ENCODE data around the gene LPCAT2.

LPCAT2 gene

DNA sequence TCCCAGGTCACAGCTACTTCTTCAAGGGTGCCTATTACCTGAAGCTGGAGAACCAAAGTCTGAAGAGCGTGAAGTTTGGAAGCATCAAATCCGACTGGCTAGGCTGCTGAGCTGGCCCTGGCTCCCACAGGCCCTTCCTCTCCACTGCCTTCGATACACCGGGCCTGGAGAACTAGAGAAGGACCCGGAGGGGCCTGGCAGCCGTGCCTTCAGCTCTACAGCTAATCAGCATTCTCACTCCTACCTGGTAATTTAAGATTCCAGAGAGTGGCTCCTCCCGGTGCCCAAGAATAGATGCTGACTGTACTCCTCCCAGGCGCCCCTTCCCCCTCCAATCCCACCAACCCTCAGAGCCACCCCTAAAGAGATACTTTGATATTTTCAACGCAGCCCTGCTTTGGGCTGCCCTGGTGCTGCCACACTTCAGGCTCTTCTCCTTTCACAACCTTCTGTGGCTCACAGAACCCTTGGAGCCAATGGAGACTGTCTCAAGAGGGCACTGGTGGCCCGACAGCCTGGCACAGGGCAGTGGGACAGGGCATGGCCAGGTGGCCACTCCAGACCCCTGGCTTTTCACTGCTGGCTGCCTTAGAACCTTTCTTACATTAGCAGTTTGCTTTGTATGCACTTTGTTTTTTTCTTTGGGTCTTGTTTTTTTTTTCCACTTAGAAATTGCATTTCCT is 3.4 kb upstream of the LPCAT2 start:
- DNase-seq: no peak

DNA sequence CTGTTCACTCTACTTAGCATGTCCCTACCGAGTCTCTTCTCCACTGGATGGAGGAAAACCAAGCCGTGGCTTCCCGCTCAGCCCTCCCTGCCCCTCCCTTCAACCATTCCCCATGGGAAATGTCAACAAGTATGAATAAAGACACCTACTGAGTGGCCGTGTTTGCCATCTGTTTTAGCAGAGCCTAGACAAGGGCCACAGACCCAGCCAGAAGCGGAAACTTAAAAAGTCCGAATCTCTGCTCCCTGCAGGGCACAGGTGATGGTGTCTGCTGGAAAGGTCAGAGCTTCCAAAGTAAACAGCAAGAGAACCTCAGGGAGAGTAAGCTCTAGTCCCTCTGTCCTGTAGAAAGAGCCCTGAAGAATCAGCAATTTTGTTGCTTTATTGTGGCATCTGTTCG is 2.8 kb upstream of the LPCAT2 start:
- DNase-seq: no peak

DNA sequence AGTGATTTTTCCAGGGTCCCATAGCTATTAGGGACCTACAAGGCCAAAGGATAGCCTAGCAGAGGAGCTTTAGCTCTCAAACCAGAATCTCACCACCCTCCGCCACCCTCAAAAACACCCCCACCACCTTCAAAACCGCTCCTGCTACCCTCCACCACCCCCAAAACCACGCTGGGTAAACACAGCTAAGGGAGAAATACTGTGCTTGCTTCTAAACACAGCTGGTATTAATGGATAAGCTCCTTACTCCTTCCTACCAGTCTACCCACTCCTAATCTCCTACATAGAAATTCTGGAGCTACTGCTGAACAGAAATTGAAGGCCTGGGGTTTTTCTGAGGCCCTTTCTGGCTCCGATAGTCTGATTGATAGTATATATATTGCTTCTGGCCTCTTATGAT is 2.2 kb upstream of the LPCAT2 start:
- DNase-seq: no peak

DNA sequence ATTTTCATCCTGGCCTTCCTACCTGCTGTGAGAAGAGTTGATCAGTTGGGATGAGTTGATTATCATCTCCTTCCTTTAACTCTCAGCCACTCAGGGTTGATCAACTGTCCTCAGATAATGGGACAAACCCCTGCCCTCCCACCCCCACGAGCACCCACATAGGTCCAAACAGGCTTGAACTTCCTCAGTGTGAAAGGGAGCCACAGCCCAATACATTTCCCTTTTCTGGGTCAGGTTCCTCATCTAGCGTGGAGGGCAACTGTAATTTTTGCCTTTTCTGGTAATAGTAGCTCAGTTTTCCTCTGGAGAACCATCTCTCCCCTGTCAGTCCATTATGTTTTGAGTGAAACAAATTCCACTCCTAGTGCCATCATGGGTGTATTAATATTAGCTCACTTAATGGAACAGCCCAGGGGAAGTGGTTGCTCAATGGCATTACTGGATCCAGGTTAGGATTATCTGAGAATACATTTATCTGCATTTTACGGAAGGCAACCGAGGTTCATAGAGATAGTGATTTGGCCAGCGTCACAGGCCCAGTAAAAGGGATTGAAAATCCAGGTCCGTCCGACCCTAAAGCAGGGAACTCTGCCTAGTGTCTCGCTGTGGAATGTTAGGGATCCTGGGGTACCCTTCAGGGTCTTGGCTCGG is 476 bp upstream of the LPCAT2 start:
- no peak for DNase-seq

DNA sequence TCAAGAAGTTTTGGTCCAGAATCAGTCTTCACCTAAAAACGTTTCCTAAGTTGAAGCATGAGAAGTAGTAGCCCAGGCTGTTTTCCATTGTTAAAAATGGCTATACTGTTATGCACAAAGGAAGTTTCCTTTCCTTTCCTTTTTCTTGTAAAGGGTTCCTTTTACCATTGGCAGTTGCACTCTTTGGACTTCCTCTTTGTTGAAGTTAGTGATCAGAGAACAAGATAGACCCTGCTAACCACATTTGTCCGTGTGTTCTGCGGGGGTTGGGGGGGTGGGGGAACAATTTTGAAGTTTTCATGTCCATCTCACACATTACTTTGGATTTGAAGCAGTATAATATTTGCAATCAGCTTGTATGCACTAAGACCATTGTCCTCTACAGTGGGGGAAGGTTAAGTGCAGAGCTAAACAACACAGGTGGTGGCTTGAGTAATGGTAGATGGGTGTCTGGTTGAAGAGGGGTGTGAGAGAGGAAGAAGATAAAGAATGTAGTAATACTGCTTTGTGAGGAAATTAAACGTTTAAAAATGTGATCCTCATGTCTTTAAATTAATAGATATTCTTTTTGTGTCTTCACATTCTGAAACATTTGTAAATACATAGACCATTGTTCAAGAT is 1.4 kb downstream of the LPCAT2 start:
- no peak for DNase-seq

GRCh38 chr16:55512941-55513340 is 4.1 kb downstream of the LPCAT2 start:
- DNase-seq: no peak

GRCh38 chr16:55513616-55514015 is 4.7 kb downstream of the LPCAT2 start:
- DNase-seq: no peak

- no peak for DNase-seq
These were observed 6.2 kb downstream of the LPCAT2 start for GRCh38 chr16:55515111-55515510.

- DNase-seq: no peak
These were observed 12.9 kb downstream of the LPCAT2 start for GRCh38 chr16:55521792-55522191.

DNA sequence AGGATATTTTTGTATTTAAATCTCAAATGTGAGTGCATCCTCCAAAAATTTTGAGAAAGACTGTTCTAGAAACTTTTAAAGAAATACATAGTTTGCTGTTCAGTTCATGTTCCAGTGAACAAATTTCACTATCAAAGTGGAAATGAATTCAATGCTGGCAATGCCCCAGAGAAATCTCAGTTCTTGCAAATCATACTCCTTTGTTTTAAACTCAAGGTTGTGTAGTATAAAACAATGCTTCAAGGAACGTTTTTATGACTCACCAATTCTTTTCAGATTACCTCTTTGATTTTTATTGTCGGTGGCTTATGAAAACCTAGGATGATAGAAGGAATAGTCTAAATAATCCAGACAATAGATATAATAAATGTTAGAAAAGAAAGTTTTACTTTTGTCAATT is 17.6 kb downstream of the LPCAT2 start:
- no peak for DNase-seq

GRCh38 chr16:55527885-55528284 is 19.0 kb downstream of the LPCAT2 start:
- no peak for DNase-seq

- no peak for DNase-seq
These were observed 20.1 kb downstream of the LPCAT2 start for GRCh38 chr16:55529018-55529417.

DNA sequence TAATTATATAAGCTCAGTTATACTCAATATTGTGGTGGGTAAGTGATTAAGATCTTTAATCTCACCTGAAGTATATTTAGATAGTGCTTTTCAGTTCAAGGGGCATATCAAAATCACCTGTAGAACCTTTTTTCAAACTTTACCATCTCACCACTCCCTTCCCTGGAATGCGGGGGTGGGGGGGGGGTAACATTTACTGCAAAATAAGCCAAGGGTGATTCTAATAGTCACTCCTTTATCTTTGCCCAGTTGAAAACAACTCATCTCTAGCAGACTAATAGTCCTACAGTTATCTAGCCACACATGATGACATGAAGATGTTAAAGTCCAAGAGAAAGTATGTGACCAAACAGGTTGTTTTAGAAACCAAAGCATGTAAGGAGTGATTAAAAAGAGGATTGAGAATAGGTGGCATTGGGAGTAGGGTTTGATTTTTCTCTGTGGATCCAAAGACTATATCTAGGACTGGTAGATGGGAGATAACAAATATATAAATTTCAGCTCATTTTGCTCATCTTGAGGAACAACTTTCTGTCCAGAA is 21.5 kb downstream of the LPCAT2 start:
- no peak for DNase-seq

- no peak for DNase-seq
These were observed 23.4 kb downstream of the LPCAT2 start for GRCh38 chr16:55532227-55532626.

GRCh38 chr16:55534756-55535155 is 25.9 kb downstream of the LPCAT2 start:
- DNase-seq: no peak

DNA sequence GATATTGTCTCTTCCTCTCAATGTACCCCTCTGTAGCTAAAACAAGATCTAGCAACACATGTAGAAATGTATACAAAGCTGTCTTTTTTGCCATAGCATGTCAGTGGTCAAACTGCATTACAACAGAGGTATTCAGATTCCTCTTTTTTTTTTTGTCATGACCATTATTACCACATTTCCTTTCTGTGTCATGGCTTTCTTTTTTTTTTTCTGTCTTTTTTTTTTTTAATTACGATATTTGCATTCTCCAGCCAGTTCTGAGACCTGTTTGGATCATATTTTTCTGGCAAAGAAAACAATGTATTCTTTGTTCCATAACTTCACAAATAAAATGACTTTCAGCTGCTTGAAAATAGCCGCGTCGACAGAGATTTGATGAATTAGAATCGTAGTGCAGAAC is 30.2 kb downstream of the LPCAT2 start:
- DNase-seq: no peak

- DNase-seq: no peak
These were observed 30.6 kb downstream of the LPCAT2 start for GRCh38 chr16:55539488-55539887.

DNA sequence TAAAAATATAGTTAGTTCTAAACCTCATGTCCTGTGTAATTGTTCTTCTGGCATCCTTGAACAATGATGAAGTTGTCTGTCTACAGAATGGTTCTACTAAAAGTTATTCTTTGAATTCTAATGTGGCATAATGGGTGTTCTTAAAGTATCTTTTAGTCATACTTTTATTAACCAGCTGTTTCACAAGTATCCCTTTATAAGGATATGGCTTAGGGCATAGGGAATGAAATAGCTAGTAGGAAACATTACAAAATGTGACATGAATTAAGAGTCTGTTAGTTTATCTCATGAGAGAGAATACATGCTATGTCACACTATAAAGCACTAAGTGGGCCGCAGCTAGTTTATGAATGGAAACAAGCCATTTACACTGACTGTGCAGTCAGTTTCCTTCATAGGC is 31.3 kb downstream of the LPCAT2 start:
- no peak for DNase-seq

DNA sequence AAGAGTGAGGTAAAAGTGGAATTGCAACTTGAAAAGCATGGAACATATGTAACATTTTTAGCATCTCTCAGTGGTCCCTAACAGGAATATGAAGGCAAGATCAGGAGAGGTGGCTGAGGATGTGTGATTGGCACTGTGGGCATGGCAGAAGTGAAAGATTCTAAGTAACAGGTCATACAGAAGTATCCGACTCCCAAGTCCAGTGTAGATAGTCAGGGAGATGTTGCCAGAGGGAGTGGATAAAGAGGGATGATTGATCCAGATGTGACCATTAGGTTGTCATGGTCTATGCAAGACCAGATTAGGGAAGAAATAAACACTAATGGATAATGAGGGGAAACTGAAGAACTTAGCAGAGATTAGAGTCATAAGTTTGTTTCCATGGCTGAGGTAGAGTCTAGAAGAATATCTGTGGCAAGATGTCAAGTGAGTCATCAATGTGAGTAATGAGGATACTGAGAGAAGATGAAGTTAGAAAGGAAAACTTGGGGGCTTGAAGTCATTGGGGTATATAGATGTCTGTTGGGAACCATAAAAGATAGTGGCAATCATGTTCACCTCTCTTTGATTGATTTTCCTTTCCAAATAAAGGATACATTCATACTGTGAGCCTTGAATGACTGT is 33.7 kb downstream of the LPCAT2 start:
- DNase-seq: no peak

DNA sequence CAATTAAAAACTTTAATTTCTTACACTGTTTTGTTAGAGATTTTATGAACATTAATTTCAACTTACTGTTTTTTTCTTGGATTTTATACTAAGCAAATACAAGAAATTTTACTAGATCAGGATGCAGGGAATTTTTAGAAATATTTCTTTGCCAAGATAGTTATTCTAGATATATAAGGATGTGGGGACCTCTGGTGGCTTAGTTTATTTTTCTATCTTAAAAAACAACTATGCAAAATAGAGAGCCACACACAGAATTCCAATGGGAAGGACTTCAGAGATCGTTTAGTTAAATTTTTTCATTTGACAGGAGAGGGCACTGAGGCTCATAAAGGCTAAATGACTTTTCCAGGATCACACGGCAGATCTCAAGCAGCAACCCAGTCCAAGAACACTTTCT is 34.6 kb downstream of the LPCAT2 start:
- no peak for DNase-seq

- no peak for DNase-seq
These were observed 43.7 kb downstream of the LPCAT2 start for GRCh38 chr16:55552621-55553020.

GRCh38 chr16:55555436-55555835 is 46.6 kb downstream of the LPCAT2 start:
- DNase-seq: no peak

DNA sequence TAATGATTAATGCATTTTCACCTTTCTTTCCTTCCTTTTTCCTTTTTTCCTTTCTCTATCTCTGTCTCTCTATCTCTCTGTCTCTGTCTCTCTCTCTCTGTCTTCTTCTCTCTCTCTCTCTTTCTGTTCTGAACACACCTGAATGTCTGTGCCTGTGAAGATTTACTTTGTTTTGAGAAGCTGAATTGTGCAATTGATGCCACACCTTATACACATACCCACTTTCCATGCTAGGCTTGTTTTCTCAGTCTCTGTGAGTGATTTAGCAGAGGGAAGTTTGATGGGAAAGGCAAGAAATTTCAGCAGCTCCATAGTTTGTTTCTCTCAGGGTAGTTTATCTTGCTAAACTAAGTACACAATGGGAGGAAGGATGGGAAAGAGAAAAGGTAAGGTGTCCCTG is 48.3 kb downstream of the LPCAT2 start:
- DNase-seq: no peak

DNA sequence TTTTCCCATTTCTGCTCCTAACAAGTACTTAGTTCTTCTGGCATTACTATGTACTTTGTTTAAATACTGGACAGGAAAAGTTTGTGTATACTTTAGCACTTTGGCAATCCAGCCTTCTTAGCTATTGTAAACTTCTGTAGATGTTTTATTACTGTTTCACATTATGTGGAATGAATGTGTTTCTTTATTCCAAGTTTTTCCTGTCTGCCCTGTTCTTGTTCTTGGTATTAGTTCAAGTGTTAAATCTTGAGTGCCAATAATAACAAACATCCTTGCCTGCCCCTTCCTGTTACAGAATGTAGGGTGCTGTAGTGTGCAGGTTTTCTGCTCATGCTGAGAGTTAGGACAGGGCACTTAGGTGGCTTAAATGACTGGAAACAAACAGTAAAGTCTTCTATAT is 50.4 kb downstream of the LPCAT2 start:
- DNase-seq: no peak
